DMS114 treated with DMSO at 0.1 percent for 48 hours (cell line): Measurements from ENCODE around the gene IL20.

Experiments used
- DNase-seq: peaks from one replicate; lab custom pipeline; 2025; ENCODE audit not compliant: unreplicated experiment; lab: John Stamatoyannopoulos, UW

Gene IL20

DNA sequence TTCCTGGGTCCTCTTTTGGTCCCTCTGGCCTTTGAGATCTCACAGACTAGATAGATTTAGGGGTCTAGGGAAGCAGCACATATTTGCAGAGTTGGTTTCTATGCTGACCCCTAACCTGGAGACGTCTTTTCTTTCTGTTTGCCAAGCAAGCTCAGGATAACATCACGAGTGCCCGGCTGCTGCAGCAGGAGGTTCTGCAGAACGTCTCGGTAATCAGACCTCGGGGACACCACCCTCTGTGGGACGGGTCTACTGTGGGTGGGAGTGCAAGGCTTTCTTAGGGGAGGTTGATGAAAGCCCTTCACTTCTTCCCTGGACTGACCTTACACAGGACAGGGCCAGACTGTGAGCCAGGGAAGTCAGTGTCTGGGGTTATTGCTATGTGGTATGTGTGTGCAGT, 34.7 kb downstream of the IL20 start:
- DNase-seq, result no peak

- DNase-seq, result no peak
Observed at GRCh38 chr1:206901944-206902343, 36.5 kb downstream of the IL20 start.

DNA sequence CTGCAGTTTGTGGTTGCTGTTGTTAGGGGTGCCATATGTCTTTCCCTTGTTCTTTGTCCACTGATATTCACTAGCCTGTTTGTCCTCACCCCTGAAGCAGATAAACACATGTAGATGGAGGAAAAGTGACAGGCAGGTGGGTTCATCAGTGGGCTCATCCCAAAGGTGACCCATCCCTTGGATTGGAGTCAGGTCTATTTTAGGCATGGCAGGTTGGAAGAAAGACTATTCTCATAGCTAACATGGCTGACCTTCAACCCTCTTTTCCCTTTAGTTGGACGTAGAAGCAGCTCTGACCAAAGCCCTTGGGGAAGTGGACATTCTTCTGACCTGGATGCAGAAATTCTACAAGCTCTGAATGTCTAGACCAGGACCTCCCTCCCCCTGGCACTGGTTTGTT, 37.3 kb downstream of the IL20 start:
- no peak for DNase-seq

DNA sequence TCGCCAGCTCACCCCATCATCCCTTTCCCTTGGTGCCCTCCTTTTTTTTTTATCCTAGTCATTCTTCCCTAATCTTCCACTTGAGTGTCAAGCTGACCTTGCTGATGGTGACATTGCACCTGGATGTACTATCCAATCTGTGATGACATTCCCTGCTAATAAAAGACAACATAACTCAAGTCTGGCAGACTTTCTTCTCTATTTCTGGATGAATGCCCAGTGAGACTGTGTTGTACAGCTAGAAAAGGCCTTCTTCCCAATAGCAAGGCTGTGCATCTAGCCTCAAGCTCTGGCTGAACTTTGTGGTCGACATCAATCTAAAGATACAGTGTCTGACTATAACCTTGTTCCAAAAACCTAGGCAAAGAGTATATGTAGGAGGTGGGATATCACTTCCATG, 38.3 kb downstream of the IL20 start:
- DNase-seq, result no peak

DNA sequence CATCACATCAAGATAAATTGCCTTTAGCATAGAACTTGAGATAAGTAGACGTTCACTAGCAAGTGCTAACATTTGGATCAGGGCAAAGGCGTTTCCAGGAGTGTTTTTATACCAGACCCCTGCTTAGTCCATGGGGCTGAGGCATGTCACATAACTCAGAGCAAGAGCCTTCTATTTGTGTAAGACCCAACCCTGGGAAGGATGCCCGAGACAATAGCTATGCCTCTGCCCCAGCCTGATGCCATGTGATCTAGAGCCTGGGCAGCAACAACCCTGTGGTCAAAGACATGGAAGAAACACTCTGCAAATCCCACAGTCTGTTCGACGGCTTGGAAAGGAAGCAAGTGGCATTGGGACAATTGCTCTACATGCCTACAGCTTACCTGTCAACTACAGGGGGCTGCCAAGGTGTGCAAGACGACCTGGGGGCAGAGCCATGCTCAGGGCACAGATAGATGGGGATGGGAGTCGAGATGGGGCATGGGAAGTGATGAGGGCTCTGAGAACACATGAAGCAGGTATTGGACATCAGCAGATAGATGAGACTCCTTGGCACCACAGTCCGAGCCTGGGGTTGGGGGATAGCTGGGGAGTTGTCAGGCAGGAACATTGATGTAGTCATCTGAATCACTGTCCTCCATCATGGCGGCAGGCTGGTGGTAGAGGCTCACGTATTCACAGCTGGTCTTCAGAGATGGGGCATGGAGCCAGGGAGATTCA, 39.2 kb downstream of the IL20 start:
- no peak for DNase-seq

GRCh38 chr1:206905295-206906164, 40.1 kb downstream of the IL20 start:
- DNase-seq, result no peak

DNA sequence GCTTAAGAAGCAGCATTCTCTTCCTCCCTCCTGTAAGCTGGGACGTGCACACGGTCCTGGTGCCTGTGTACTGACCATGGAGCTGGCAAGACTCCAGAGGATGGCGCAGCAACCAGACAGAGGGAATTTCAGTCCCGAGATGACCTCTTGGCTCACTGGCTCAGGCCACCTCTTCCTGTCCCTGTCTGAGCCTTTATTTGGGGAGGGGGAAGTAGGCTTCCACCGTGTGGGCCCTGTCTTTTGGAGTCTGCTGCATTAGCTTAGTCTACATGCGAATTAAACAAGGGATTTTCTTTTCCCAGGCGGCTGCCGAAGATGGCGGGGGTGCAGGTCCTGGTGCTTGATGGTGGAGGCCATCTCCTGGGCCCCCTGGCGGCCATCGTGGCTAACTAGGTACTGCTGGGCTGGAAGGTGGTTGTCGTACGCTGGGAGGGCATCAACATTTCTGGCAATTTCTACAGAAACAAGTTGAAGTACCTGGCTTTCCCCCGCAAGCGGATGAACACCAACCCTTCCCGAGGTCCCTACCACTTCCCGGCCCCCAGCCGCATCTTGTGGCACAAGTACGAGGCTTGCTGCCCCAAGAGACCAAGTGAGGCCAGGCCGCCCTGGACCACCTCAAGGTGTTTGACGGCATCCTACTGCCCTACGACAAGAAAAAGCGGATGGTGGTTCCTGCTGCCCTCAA, 42.0 kb downstream of the IL20 start:
- DNase-seq, result no peak

DNA sequence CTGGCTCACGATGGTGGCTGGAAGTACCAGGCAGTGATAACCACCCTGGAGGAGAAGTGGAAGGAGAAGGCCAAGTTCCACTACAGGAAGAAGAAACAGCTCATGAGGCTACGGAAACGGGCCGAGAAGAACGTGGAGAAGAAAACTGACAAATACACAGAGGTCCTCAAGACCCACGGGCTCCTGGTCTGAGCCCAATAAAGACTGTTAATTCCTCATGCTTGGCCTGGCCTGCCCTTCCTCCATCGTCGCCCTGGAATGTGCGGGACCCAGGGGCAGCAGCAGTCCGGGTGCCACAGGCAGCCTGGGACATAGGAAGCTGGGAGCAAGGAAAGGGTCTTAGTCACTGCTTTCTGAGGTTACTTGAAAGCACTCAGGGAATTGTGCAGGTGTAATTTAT, 42.6 kb downstream of the IL20 start:
- DNase-seq, result no peak

DNA sequence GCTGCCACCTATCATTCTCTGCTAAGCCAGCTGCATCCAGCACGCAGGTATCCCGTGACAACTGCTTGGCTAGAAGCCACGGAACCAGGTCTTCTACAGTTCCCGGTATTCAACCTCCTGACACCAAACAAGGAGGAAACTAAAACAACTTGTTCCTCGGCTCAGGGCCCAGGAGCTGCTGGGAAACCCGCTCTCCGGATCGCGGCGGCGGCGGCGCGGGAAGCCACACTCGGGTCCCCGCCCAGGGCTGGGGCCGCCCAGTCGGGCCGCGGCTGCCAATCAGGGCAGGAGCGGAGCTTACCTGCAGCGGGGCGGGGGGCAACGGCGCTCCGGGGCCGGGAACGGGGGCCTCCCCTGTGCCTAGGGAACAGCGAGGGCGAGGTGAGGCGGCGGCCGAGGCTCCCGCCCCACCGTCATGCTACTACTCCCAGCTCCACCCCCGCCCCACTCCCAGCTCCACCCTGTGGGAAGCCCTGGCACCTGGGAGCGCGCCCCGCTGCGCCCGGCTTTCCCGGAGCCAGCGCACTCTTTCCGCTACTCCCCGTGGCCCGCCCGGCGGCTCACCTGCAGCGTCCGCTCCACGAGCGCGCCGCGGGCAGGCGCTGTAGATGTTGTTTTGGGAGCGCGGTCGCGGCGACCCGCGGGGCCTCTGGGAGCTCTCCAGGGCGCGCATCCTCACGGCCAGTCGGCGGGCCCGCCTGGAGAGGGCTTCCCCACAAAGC, 43.9 kb downstream of the IL20 start:
- DNase-seq, result no peak

GRCh38 chr1:206909883-206910318, 44.5 kb downstream of the IL20 start:
- DNase-seq, result no peak

DNA sequence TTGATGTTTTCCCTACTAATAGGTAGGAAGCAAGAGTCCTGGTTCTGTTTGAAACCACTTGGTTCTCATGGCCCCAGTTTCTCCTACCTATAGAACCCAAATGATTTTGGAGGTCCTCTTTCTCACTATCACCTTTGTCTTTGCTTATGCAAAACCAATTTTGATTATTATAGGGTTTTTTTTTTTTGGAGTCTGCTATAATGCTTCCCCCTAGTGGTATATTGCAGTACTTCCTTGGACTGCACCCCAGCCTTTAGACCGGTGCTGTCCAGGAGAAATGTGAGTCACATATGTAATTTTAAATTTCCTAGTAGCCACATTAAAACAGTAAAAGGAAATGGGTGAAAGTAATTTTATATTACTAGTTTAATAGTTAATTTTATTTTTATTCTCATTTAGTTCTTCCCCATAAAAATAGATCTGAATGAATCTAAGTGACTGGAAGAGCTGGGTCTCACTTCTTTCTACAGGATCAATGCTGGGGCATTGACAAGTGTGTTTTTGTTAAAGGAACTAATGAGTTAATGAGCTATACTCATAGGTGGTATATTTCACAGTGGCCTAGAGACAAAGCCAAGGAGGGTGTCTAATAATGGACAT, 45.7 kb downstream of the IL20 start:
- peak; percentile 50 for DNase-seq

- DNase-seq, result peak; percentile 58
Observed at GRCh38 chr1:206912445-206913095, 47.1 kb downstream of the IL20 start.

DNA sequence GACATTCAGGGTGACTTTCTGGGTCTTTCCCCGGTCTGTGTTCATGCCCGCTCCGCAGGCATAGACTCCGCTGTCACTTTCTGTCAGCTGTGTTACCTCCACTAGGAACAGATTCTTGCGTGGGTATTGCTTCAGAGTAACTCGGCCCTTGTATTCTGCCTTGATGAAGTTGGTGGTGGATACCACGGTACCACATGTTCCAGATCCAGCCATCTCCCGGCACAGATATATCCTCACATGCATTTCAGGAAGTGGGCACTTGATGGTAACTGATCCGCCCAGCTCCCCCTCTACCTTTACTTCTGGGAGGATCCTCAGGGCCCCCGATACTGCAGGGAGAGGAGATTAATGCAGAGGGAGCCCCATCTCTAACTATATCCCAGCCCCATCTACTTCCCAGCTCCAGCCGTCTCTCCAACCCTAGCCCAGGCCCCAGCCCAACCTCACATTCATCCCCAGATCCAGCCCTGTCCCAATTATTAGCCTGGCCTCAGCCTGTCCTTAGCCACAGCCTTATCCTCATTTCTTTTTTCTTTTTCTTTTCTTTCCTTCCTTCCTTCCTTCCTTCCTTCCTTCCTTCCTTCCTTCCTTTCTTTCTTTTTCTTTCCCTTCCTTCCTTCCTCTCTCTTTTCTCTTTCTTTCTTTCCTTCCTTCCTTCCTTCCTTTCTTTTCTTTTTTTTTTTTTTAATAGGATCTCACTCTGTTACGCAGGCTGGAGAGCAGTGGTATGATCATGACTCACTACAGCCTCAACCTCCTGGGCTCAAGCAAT, 48.5 kb downstream of the IL20 start:
- DNase-seq, result no peak

GRCh38 chr1:206915030-206915735, 49.8 kb downstream of the IL20 start:
- DNase-seq, result no peak

DNA sequence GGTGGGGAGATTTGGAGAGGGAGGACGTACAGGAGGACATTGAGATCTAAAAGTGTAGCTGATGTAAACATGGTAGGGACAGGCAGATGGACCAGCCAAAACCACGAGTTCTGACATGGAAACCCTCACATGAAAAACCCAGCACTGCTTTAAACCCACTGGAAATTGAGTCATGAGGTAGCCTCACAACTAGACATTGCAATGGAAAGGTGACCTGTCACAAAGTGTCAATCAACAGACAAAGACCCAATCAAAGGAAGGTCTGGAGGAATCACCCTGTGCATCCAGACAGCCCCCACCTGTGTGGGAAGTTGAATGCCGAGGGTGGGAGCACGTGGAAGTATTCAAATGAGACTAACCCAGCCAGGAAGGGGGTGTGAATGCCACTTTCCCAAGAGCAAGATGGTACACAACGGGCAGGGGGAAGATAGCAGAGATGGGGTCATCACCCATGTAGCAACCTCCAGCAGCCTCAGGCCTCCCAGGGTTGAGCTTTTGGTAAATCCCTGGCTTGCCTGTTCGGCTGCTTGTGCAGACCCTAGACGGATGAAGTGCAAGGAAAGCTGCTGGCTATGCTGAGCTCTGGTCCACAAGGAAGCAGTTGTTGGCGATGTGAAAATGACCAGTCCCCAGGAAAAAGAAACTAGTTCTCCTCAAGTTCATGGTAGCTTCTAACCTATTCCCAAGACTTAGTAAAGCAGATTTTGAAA, 50.7 kb downstream of the IL20 start:
- no peak for DNase-seq

DNA sequence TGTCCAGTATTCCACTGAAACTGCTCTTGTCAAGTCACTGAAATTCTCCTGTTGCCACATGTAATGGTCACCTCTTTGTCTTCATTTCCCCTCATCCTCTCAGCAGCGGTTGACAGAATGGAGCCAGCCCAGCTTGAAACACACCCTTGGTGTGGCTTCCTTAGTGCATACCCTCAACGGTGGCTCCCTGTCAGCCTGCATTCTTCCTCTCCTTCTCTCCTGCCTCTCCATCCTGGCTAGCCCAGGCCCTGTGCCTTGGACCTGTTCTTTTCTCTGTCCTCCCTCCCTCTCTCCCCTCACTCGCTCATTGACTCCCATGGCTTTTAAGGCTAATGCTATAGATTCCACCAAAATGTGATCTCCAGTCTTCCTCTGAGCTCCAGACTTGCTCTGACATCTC, 52.7 kb downstream of the IL20 start:
- no peak for DNase-seq
